ENCODE measurements around the gene STAP1. TPM values are rescaled to one million over a fixed set of nuclear protein-coding genes. Genes with fewer than 3 reads are reported as not detected.
"Not testable (repeated sequence)": the region's sequence is repeated elsewhere in the genome, so short reads cannot be mapped to it uniquely, and the experiment has no call there.

Gene STAP1, protein sequence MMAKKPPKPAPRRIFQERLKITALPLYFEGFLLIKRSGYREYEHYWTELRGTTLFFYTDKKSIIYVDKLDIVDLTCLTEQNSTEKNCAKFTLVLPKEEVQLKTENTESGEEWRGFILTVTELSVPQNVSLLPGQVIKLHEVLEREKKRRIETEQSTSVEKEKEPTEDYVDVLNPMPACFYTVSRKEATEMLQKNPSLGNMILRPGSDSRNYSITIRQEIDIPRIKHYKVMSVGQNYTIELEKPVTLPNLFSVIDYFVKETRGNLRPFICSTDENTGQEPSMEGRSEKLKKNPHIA
- polyA plus RNA-seq (ENCODE audit: insufficient read length) = 0.09 TPM

DNA sequence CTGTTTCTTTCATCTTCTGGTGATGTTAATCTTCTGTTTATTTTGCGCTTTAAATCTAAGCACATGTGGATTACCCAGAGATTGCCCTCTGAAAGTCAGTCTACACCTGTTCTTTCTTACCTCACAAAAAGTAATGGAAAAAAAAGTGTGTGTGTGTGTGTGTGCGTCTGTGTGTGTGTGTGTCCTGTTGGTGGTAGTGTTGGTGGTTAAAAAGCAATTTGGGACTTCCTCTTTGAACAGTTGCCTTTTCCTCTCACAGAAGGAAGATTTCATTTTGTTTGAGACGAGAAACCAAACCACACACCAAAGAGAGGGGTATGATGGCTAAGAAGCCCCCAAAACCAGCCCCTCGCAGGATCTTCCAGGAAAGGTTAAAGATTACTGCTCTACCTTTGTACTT lies at the start of gene STAP1:
Gene STAP1, plus strand, starts transcription at position 235 of the 400 bp plus-strand sequence. Its CDS starts 83 bp downstream, at position 318.
- no peak for DNase-seq (ENCODE audit: low read depth)

DNA sequence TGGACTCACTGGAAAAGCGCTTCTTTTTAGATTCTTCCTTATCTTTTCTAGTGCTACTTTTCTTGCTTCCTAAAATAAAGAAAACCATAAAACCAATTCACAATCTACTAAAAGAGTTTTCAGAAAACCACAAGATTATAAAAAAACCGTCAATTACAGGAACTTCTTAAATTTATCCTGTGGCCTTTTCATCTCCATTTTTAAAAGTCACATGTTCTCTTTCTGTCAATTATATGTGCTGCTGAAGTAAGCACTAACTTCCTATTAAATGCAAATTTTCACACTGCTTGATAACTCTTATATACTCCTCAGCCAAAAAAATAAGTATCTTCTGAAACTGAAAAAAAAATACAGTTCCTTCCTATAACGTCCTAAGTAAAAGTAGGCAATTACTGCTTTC lies 46.0 kb upstream of the STAP1 start:
- DNase-seq (ENCODE audit: low read depth) = no peak

DNA sequence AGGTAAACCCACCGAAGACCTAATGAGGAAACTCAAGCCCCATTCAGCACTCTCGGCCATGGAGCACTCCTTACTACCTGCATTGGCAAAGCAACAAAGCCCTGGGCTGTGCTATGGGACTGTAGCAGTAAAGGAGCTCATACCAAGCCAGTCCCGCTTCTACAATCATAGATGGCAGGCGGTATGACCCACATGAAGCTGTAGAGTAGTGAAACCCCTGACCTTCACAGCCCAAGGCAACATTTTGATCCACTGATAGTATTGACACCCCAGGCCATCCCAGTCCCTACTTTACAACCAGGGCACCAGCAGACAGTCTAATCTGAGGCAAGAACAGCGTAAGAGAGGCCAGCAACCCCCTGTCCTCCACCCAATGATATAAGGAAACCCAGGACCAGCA lies 38.4 kb upstream of the STAP1 start:
- DNase-seq (ENCODE audit: low read depth) = no peak

DNA sequence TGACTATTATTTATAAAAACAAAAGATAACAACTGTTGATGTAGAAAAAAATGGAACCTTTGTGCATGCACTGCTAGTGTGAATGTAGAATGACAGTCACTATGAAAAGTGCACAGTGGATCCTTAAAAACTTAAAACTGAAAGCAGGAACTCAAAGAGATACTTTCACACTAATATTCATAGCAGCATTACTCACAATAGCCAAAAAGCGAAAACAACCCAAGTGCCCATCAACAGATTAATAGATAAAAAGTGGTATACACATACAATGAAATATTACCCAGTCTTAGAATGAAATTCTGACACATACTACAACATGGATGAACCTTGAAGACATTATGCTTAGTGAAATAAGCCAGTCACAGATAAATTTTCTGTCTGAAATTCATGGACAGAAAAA lies 37.0 kb upstream of the STAP1 start:
- no peak for DNase-seq (ENCODE audit: low read depth)

DNA sequence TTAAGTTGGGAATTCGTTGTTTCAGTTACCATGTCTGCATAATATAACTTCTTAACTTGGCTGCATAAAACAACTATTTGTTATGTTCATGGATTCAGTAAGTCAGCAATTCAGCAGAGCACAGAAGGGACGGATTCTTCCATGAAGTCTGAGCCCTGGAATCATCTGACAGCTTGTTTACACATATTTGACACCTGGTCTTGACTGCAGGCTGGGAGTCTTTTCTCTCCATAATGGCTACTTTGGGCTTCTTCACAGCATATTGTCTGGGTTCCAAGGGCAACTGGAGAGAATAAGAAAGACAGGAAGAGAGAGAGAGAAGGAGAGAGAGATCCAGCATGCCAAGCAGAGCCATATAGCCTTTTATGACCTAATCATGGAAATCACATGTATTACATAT lies 36.3 kb upstream of the STAP1 start:
- no peak for DNase-seq (ENCODE audit: low read depth)

DNA sequence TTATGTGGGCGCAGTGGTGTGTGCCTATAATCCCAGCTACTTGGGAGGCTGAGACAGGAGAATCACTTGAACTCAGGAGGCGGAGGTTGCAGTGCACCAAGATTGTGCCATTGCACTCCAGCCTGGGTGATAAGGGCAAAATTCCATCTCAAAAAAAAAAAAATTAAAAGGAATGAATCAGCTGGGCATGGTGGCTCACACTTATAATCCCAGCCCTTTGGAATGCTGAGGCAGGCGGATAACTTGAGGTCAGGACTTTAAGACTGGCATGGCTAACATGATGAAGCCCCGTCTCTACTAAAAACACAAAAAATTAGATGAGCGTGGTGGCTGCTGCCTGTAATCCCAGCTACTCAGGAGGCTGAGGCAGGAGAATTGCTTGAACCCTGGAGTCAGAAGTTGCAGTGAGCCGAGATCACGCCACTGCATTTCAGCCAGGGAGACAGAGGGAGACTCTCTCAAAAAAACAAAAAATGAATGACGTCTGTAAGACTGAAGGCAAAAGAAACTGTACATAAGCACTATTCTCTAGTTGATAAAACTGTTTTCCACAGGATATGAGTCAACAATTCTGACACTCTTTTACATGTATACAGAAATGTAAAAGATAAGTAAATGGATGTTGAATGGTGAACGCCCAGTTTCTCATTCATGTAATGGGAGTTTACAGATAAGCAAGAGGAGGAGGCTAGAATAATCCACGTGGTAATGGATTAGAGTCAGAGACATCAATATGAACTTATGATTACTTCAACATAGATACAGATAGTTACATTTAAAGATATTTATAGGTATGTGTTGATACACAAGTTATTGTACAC lies 35.5 kb upstream of the STAP1 start:
- DNase-seq (ENCODE audit: low read depth) = no peak

DNA sequence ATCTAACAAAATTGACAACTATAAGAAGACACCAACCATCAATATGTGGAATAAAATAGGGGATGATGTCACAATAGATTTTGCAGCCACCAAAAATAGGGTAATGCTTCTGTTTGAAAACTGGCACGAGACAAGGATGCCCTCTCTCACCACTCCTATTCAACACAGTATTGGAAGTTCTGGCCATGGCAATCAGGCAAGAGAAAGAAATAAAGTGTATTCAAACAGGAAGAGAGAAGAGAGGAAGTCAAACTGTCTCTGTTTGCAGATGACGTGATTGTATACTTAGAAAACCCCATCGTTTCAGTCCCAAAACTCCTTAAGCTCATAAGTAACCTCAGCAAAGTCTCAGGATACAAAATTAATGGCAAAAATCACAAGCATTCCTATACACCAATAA lies 34.4 kb upstream of the STAP1 start:
- DNase-seq (ENCODE audit: low read depth) = not testable (repeated sequence)

DNA sequence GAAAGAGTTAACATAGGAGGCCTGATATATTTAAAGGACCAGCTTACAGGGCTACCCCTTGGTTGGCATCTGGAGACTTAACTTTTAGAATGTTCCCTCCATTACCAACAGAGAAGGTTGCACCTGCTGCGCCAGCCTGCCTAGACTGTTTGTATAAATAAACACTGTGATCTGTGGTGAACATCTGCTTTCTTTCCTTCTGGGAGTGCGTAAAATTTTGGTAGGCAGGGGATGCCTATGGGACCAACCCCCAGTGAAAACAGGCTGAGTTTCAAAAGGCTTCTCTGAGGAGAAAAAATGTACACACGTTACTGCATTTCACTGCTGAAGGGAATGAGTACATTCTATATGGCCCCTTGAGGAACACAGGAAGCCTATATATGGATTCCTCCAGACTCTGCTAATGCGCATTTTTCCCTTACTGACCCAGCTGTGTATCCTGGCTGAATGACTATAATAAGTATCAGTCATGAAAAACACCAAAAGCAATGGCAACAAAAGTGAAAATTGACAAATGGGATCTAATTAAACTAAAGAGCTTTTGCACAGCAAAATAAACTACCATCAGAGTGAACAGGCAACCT lies 27.1 kb upstream of the STAP1 start:
- DNase-seq (ENCODE audit: low read depth) = no peak

DNA sequence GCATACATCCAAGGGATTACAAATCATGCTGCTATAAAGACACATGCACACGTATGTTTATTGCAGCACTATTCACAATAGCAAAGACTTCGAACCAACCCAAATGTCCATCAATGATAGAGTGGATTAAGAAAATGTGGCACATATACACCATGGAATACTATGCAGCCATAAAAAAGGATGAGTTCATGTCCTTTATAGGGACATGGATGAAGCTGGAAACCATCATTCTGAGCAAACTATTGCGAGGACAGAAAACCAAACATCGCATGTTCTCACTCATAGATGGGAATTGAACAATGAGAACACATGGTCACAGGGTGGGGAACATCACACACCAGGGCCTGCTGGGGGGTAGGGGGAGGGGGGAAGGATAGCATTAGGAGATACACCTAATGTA lies 26.1 kb upstream of the STAP1 start:
- not testable (repeated sequence) for DNase-seq (ENCODE audit: low read depth)

DNA sequence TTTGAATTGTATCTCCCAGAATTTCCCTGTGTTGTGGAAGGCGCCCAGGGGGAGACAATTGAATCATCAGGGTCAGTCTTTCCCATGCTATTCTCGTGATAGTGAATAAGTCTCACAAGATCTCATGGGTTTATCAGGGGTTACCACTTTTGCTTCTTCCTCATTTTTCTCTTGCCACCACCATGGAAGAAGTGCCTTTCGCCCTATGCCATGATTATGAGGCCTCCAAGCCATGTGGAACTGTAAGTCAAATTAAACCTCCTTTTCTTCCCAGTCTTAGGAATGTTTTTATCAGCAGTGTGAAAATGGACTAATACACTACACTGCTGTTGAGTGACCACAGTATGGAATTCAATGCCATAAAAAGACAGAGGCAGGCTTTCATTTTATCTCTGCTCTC lies 25.4 kb upstream of the STAP1 start:
- no peak for DNase-seq (ENCODE audit: low read depth)

DNA sequence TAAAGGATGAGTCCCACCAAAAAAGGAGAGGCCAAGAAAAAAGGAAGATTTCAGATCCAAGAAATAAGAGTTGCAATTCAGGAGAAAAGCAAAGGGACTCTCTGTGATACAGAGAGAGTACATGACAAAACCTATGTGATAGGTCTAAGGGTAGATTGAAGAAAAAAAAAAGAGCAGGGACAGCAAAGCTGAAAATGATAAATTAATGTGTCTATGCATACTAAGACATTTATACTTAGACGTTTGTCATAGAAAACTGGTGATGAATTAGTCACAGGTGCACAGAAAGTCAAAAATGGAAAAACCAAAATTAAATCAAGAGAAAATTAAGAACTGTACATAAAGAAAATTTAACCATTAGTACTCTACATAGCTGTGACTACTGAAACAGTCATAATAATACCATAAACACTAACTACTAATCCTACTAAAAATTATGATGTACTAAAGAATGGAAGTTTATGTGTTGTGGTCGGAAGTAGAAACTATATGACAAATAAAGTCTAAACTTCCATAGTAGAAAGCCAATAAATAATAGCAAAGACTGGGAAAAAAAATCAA lies 23.2 kb upstream of the STAP1 start:
- DNase-seq (ENCODE audit: low read depth) = no peak

DNA sequence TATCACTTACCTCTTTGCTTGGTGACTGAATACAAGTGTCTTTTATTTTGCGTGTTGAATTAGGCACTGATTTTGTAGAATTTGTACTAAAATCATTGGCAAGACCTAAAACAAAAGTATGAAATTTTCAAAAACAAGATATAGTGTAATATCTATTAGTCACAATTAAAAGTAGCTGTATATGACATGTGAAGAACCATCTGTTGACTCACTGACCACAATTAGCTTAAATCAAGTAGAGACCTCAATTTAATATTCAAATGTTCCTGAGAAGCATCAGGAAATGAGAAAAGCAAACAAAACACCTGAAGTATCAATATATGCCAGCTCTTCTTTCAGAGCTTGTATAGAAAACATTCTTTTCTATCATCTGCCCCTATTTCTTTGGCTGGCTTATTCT lies 18.7 kb upstream of the STAP1 start:
- DNase-seq (ENCODE audit: low read depth) = no peak

DNA sequence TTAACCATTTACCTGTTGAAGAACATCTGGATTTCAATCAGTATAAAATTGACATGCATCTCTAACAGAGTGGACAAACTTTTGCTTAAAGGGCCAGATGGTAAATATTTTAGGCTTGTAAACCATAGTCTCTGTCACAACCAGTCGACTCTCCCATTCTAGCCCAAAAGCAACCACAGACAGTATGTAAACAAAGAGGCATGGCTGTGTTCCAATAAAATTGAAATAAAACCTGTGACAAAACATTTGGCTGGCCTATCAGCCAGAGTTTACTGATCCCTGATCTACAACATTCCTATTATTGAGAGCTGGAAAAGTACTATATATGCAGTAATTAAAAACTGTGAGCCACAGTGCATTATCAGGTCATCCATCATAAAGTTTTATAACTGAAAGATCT lies 16.5 kb upstream of the STAP1 start:
- DNase-seq (ENCODE audit: low read depth) = no peak

DNA sequence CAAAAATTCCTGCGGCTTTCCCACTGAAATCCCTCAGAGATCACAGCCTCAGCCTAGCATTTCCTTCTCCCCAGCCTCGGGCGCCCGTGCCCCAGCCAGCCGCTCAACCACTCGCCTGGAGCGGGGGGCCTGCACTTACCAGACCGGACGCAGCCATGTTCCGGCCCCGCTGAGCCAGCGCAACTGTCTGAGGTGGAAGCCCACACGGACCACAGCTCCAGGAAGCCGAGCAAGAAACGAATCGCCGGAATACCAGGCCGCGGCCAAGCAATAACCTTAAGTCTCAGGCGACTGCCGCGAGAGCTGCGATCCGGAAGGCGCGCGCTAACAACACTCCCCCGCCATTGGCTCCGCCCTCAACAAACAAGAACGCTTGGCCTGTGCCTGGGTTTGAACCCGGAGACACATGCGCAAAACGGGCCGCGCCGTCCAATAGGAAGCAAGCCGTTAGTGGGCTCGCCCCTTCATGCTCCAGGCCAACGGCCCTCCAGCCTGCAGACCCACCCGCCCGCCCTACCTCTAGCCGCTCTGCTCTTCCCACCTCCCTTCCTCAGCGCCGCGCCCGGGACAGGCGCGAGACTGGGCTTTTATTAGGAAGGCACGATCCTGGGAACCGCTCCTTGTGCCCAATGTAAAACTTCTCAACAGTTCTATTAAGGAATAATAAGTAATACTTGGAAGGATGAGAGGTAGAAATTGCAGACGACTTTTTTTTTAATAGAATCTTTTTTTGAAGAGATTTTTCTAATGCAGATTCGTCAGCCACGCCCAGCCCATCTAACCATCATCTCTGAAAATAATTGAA lies 13.1 kb upstream of the STAP1 start, which contains the start of gene CENPC:
Gene CENPC, minus strand, starts transcription at position 305 of the 805 bp plus-strand sequence. Its CDS starts 148 bp downstream, at position 157.
- peak; percentile 93 for DNase-seq (ENCODE audit: low read depth)

DNA sequence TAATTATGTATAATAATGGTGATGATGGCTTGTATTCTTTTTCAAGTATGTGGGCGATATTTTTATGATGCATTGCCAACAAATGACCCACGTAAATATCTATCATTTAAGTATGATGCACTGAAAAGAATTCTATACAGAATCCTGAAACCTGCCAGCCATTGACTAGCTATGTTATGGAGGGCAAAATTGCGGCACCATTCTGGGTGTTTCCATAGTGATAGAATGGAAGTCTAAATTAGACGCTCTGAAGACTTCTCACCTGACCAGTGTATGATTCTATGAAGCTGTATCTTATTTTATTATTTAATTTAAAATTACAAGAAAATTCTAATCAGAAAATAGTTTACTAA lies 12.5 kb upstream of the STAP1 start:
- DNase-seq (ENCODE audit: low read depth) = no peak

DNA sequence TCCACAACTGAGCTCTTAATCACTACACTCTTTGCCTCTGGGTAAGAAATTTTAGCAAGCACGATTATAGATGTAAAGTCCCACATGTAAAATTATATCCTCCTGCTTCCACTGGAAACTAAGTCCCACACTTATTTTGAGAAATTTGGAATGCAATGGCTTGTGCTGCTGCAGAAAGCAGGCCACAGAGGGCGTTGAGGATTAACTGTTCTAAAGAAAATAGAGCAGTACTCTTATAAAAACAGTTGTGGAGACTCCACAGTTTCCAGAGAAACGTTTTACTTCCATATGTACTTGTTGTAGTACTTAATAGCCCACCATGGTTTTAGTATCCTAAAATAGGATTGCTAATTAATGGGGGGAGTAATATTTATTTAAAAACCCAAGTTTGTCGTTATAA lies 11.6 kb upstream of the STAP1 start:
- no peak for DNase-seq (ENCODE audit: low read depth)

DNA sequence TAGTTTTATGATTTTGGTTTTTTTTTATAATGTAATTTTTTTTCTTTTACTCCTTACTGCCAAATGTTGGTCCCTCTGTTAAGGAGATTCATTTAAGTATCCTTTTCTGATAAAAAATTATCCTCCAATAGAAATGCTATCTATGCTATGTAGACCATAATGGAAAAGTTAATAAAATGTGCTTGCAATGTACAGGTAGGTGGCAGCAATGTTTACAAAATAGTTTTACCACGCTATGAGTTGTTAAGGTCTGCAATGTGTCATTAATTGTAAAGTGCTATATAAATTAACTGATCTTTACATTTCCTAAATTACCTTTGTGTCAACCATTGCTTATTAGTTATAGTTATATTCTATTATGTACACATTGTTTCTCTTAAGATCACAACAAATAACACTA lies 9.4 kb upstream of the STAP1 start:
- DNase-seq (ENCODE audit: low read depth) = no peak

DNA sequence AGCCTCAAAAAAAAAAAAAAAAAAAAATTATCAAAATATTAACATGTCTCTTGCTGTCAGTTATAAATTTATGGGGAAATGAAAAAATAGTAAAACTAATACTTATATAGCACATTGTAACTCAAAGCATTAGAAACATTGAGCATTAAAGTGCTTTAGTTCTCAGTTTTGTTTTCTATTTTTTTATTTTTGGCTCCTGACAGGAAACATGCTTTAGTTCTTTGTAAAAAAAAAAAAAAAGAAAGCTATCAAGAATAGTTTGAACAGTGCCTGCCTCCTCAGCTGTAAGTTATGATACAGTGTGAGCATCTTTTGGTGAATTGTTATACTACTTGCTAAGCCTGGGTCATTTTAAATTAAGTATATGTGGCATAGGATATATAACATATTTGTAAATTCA lies 8.1 kb upstream of the STAP1 start:
- DNase-seq (ENCODE audit: low read depth) = no peak

DNA sequence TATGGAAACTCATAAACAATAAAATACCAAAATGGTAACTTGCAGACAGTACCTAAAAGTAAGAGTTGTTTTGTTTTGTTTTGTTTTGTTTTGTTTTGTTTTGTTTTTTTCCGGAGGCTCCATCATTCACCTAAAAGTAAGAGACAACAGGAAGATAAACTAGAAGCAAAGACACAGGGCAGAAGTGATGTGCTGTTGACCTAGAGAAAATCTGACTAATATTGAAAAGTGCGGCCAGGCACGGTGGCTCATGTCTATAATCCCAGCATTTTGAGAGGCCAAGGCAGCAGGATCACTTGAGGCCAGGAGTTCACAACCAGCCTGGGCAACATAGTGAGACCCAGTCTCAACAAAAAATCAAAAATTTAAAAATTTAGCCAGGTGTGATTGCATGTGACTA lies 7.7 kb upstream of the STAP1 start:
- no peak for DNase-seq (ENCODE audit: low read depth)

DNA sequence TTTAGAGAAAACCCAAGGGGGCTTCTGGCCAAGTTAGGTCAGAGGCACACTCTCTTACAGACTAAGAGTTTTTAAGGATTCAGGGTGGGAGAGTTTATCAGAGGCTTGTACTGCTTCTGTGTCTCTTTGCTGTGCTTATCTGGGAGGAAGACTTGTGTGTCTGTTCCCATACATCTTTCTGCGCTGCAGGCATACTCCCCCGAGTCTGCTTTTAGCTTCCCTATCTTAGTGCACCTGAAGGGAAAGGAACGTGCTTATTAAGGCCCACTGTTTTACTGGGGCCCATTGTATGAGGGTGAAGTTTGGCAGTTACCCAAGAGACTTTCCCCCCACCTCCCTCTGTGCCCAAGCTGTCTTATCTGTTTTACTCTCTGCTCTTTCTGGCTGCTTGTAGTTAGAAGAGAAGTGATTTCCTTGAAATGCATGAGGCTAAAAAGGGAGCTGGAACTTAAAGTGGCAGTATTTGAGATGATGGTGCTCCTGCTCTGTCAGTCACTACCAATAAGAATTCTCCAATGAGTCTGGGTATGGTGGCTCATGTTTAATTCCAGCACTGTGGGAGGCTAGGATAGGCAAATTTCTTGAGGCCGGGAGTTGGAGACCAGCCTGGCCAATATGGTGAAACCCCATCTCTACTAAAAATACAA lies 6.3 kb upstream of the STAP1 start:
- not testable (repeated sequence) for DNase-seq (ENCODE audit: low read depth)

DNA sequence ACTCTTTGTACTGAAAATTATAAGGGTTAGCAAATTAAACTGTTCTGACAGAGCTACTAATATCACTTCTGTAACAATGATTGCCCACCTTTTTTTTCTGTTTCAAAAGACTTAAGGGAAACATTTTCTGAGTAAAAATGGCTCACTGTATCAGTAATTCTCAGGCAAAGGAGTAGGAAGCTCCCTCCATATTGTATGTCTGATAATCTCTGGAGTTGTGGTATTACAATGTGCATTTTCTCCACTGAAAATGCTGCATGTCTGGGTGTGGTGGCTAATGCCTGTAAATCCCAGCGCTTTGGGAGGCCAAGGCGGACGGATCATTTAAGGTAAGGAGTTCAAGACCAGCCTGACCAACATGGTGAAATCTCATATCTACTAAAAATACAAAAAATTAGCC lies 4.4 kb upstream of the STAP1 start:
- no peak for DNase-seq (ENCODE audit: low read depth)
